ENCODE results near the gene ZFYVE19. TPM values are rescaled to one million over a fixed set of nuclear protein-coding genes. Genes with fewer than 3 reads are reported as not detected.

ZFYVE19 gene
- total RNA-seq, 1 experiment from 2014 or later: 27.8 TPM

DNA sequence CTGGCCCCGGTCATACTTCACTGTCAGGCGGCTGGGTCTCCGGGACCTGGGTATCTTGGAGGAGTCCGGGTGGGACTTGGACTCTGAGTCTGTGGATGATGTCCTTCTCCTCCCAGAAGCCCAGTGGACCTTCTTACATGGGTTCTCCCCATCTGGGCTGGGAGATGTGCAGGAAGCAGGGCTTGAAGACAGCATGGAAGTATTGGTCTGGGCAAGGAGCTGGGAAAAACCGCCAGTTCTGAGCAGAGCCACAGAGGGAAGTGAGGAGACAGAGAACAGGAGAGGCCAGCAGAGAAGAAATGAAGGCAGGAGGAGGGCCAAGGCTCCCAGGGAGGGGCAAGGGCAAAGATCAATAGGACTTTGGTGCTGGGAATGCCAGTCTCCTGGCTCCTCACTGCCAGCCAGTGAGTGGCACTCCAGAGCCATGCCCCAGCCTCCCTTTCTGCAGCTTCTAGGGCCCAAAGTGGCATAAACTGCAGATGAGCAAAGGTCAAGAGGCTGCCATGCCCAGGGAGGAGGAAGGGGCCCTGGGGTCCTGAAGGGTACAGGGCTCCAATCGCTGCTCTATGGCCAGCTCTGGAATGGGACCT is 21.7 kb downstream of the ZFYVE19 start, which contains the start of gene PPP1R14D:
PPP1R14D (minus strand) TSS at position 262 of the 590 bp plus-strand sequence; CDS start at position 195, 67 bp downstream.
- Histone ChIP-seq H3K27me3 (no peaks in the 10 kb centered on the region), H3K36me3 (no peaks in the 10 kb centered on the region), H3K9me3 (no peaks in the 10 kb centered on the region), H3K4me3 (no peak within 1 kb of the TSS)
- no peak for DNase-seq

GRCh38 chr15:40829115-40829514 is 22.2 kb downstream of the ZFYVE19 start:
- DNase-seq: no peak
- Histone ChIP-seq H3K27me3 (no peaks in the 10 kb centered on the region), H3K36me3 (no peaks in the 10 kb centered on the region), H3K4me3 (no peak overlapping the region), H3K9me3 (no peaks in the 10 kb centered on the region)

DNA sequence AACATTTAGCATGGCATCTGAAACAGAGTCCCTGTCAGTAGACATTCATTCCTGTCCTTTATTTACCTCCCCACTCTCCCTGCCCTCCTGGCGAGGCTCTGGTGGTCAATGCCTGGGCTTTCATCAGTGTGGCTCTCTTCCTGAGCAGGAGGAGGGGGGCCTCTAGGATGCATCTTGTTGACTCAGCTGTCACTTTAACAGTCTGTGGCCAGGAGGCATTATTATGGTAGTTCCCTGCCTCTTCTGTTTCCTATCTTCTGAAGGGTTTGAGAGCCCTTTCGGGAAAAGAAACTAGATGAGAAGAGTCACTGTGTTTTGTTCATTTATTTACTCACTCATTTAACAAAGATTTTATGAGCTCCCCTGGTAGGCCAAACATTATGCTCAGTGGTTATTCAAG is 24.0 kb downstream of the ZFYVE19 start:
- no peaks in the 10 kb centered on the region for H3K36me3 ChIP-seq
- no peaks in the 10 kb centered on the region for H3K9me3 ChIP-seq
- no peak overlapping the region for H3K4me3 ChIP-seq
- DNase-seq: no peak
- H3K27me3 ChIP-seq: no peaks in the 10 kb centered on the region

- no peak for DNase-seq
- H3K9me3 ChIP-seq: no peaks in the 10 kb centered on the region
- H3K36me3 ChIP-seq: no peaks in the 10 kb centered on the region
- H3K27me3 ChIP-seq: no peaks in the 10 kb centered on the region
- H3K4me3 ChIP-seq: no peak overlapping the region
Measured at GRCh38 chr15:40831861-40832260, 25.0 kb downstream of the ZFYVE19 start.

DNA sequence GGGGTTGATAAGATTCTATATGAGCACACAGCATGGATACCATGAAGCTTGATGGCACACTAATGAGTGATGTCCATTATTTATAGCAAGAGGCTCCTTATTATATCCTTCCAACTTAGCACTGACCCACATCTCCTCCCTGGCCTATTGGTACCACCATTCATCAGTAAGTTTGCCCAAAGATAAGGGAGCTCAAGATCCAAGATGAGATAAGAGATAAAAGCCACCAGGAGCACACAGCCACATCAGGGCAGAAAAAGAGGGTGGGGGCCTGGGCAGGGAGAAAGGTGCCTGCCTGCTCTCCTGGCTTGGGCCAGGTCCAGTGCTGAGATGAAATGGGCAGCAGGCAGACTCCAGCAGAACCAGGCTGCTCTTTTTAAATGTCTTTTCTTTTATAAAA is 26.0 kb downstream of the ZFYVE19 start:
- Histone ChIP-seq H3K36me3 (no peaks in the 10 kb centered on the region), H3K27me3 (no peaks in the 10 kb centered on the region), H3K9me3 (no peaks in the 10 kb centered on the region), H3K4me3 (no peak overlapping the region)
- no peak for DNase-seq

- Histone ChIP-seq H3K36me3 (no peaks in the 10 kb centered on the region), H3K4me3 (no peak overlapping the region), H3K27me3 (no peaks in the 10 kb centered on the region), H3K9me3 (no peaks in the 10 kb centered on the region)
- DNase-seq: no peak
Measured at GRCh38 chr15:40836020-40836419, 29.1 kb downstream of the ZFYVE19 start.

GRCh38 chr15:40838756-40839155 is 31.9 kb downstream of the ZFYVE19 start:
- Histone ChIP-seq H3K4me3 (no peak overlapping the region), H3K27me3 (no peaks in the 10 kb centered on the region), H3K9me3 (no peaks in the 10 kb centered on the region), H3K36me3 (no peaks in the 10 kb centered on the region)
- DNase-seq: no peak

- Histone ChIP-seq H3K4me3 (no peak overlapping the region), H3K9me3 (no peaks in the 10 kb centered on the region), H3K27me3 (no peaks in the 10 kb centered on the region), H3K36me3 (no peaks in the 10 kb centered on the region)
- DNase-seq: no peak
Measured at GRCh38 chr15:40841741-40842140, 34.9 kb downstream of the ZFYVE19 start.

DNA sequence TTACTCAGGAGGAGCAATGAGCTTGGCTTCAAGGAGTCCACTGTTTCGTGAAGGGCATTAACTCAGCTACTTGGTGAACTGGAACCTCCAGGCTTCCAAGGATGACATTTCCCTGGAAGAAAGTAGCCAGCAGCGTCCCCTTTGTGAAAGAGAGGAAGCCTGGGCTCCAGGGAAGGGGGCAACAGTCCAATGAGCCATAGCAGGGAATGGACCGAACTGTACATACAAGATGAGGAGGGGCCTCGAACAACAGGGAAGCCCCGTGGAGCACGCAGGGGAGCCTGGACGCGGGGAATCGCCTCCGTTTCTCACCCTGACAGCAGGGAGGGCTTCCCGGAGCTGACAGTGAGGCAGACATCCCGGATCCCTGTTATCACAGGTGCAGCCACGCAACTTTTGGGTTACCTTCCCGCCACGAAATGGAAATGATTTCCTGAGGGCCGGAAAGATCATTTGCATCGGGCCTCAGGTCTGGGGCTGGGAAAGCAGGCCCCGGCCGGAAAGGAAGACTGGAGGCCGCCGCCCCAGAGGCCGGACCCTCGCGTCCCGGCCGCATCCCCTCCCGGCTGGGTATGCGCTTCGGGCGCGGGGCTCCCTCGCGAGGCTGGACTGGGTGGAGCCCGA is 36.5 kb downstream of the ZFYVE19 start:
- DNase-seq: no peak
- Histone ChIP-seq H3K9me3 (no peaks in the 10 kb centered on the region), H3K36me3 (no peaks in the 10 kb centered on the region), H3K27me3 (no peaks in the 10 kb centered on the region), H3K4me3 (no peak overlapping the region)

DNA sequence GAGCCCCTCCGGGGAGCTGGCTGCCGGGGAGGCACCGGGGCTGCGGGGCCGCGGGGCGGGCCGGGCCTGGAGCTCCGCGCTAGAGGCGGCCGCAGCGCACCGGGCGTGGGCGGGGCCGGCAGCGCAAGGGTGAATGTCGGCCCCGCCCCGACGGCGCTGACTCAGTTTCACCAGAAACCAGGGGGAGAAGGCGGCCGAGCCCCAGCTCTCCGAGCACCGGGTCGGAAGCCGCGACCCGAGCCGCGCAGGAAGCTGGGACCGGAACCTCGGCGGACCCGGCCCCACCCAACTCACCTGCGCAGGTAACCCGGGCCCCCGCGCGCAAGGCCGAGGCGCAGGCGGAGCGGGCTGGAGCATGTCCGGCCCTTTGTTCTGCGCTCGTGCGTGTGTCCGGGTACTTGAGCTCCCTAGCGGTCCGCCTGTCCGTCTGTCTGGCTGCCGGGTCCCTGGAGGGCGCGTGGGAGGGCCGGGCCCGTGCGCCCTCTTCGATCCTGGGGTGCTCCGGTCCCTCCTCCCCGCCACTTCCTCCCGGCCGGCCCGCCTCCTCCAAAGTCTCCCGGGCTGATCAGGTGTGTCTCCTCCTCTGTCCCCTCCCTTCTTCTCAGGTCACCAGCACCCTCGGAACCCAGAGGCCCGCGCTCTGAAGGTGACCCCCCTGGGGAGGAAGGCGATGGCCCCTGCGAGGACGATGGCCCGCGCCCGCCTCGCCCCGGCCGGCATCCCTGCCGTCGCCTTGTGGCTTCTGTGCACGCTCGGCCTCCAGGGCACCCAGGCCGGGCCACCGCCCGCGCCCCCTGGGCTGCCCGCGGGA is 37.2 kb downstream of the ZFYVE19 start, which contains the start of gene SPINT1:
SPINT1 (plus strand) TSS at position 164 of the 811 bp plus-strand sequence; CDS start at position 671, 507 bp downstream.
- Histone ChIP-seq H3K36me3 (no peaks in the 10 kb centered on the region), H3K27me3 (no peaks in the 10 kb centered on the region), H3K4me3 (no peak within 1 kb of the TSS), H3K9me3 (no peaks in the 10 kb centered on the region)
- DNase-seq: no peak

- DNase-seq: no peak
- H3K36me3 ChIP-seq: no peaks in the 10 kb centered on the region
- no peaks in the 10 kb centered on the region for H3K27me3 ChIP-seq
- no peaks in the 10 kb centered on the region for H3K9me3 ChIP-seq
- H3K4me3 ChIP-seq: no peak overlapping the region
Measured at GRCh38 chr15:40844696-40845030, 37.8 kb downstream of the ZFYVE19 start.

DNA sequence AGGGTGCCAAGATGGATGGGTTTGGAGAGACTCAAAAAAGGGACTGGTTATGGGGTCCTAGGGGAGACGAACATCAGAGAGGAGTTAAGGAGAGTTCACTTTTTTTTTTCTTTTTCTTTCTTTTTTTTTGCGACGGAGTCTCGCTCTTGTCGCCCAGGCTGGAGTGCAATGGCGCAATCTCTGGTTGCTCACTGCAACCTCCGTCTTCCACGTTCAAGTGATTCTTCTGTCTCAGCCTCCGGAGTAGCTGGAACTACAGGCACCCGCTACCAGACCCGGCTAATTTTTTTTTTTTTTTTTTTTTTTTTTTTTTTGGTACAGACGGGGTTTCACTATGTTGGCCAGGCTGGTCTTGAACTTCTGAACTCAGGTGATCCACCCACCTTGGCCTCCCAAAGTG is 38.1 kb downstream of the ZFYVE19 start:
- Histone ChIP-seq H3K27me3 (no peaks in the 10 kb centered on the region), H3K9me3 (no peaks in the 10 kb centered on the region), H3K36me3 (no peaks in the 10 kb centered on the region), H3K4me3 (no peak overlapping the region)
- no peak for DNase-seq

GRCh38 chr15:40845511-40846284 is 38.8 kb downstream of the ZFYVE19 start:
- no peaks in the 10 kb centered on the region for H3K27me3 ChIP-seq
- DNase-seq: no peak
- H3K4me3 ChIP-seq: no peak overlapping the region
- no peaks in the 10 kb centered on the region for H3K36me3 ChIP-seq
- H3K9me3 ChIP-seq: no peaks in the 10 kb centered on the region

DNA sequence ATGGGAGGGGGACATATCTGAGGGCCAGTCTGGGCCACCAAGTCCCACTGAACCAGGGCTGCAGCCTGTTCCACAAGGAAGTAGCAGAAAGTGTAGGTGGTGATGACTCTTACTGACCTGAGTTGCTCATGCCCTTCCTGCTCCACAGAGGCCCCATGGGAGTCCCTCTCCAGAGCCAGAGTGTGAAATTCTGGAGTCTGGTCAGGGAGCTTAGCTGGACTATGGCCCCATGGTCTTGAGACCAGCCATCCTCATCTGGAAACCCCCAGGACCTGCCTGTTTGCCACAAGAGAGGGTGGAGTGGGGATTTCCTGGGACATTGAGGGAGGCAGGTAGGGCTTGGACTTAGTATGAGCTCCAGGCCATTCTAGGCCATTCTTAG is 39.9 kb downstream of the ZFYVE19 start:
- Histone ChIP-seq H3K4me3 (no peak overlapping the region), H3K36me3 (no peaks in the 10 kb centered on the region), H3K27me3 (no peaks in the 10 kb centered on the region), H3K9me3 (no peaks in the 10 kb centered on the region)
- DNase-seq: no peak

GRCh38 chr15:40847223-40847961 is 40.5 kb downstream of the ZFYVE19 start:
- no peaks in the 10 kb centered on the region for H3K36me3 ChIP-seq
- no peaks in the 10 kb centered on the region for H3K27me3 ChIP-seq
- DNase-seq: peak; percentile 39
- no peaks in the 10 kb centered on the region for H3K9me3 ChIP-seq
- H3K4me3 ChIP-seq: no peak overlapping the region

GRCh38 chr15:40850576-40851112 is 43.8 kb downstream of the ZFYVE19 start:
- no peak for DNase-seq
- H3K27me3 ChIP-seq: no peaks in the 10 kb centered on the region

More at GRCh38 chr15:40850576-40851112, 43.8 kb downstream of the ZFYVE19 start:
- no peaks in the 10 kb centered on the region for H3K9me3 ChIP-seq
- no peaks in the 10 kb centered on the region for H3K36me3 ChIP-seq
- H3K4me3 ChIP-seq: no peak overlapping the region

Data from MG63 (cell line).